Activated CD4-positive, alpha-beta memory T cell treated with anti-CD3 and anti-CD28 coated beads for 36 hours (primary cell): ENCODE results near the gene NDUFAF8. TPM values are rescaled to one million over a fixed set of nuclear protein-coding genes. Genes with fewer than 3 reads are reported as not detected.

Experiments used
- CTCF ChIA-PET: fragments of 350-600 bp; sonication (Branson Sonifier 250); formaldehyde crosslinking; loops from one replicate; lab custom pipeline; 2021; ENCODE audit warnings: antibody characterized with exemption, inconsistent platforms; lab: Charles Lee
- POLR2A ChIA-PET: fragments of 350-600 bp; sonication (Branson Sonifier 250); formaldehyde crosslinking; loops from one replicate; lab custom pipeline; 2021; ENCODE audit warnings: antibody characterized with exemption; lab: Charles Lee
- DNase-seq: peaks from one replicate; pipeline ENCODE4 v3.0.0-alpha.2; 2020
- H3K27ac Mint-ChIP-seq: one replicate; pipeline ENCODE4 v1.8.0; 2021; ENCODE audit warnings: mixed read lengths
- H3K27me3 Mint-ChIP-seq: one replicate; pipeline ENCODE4 v1.8.0; 2021; ENCODE audit warnings: mixed read lengths
- H3K36me3 Mint-ChIP-seq: one replicate; pipeline ENCODE4 v1.8.0; 2021; ENCODE audit warnings: mixed read lengths
- H3K4me1 Mint-ChIP-seq: one replicate; pipeline ENCODE4 v1.8.0; 2021; ENCODE audit warnings: low read depth, mixed read lengths
- H3K4me3 Mint-ChIP-seq: one replicate; pipeline ENCODE4 v1.8.0; 2021; ENCODE audit warnings: mild to moderate bottlenecking, mixed read lengths
- H3K9me3 Mint-ChIP-seq: one replicate; pipeline ENCODE4 v1.8.0; 2021; ENCODE audit warnings: mixed read lengths
- intact Hi-C: fragments of 100-400 bp; cut with micrococcal nuclease; formaldehyde crosslinking; loops from one replicate; pipeline ENCODE4 v1.15.1; 2023
- total RNA-seq, 2 experiments: library from RNA; stranded (reverse); gene quantifications; one replicate each; pipeline ENCODE4 v1.2.3, GENCODE V29; 2021

Gene NDUFAF8
- total RNA-seq, 2 experiments from 2014 or later: 49.8 to 55.9 TPM

DNA sequence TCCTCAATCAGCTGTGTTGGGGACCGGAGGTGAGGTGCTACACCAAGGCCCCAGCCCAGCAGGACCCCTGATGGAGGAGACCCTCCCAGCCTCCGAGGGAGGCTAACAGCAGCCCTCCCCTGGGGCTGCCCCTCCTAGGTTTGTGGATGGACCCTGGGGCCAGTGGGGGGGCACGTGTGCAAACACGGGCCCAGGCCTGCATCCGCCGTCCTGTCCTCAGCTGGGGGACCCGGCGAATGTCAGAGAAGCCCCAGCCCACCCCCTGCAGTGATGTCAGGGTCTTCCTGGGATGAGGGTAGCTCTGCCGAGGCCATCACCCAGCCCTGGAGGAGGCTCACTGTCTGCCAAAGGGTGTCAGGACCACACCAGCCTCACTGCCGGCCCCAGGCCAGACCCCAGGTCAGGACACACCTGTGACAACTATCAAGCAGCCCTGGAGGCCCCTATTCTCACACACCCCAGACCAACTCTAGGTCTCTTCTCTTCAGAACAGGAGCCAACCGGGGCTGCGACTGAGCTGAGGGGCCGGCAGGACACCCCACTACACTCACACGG, 43.1 kb upstream of the NDUFAF8 start:
- Mint-ChIP-seq H3K27ac (no peak overlapping the region), H3K9me3 (no peaks in the 10 kb centered on the region), H3K27me3 (no peaks in the 10 kb centered on the region), H3K36me3 (peaks cover 2% of the 10 kb centered on the region), H3K4me1 (no peaks in the 10 kb centered on the region), H3K4me3 (no peak overlapping the region)
- ChIA-PET POLR2A (no interaction called here), CTCF (no interaction called here)
- intact Hi-C loops: no loop called here
- no peak for DNase-seq

DNA sequence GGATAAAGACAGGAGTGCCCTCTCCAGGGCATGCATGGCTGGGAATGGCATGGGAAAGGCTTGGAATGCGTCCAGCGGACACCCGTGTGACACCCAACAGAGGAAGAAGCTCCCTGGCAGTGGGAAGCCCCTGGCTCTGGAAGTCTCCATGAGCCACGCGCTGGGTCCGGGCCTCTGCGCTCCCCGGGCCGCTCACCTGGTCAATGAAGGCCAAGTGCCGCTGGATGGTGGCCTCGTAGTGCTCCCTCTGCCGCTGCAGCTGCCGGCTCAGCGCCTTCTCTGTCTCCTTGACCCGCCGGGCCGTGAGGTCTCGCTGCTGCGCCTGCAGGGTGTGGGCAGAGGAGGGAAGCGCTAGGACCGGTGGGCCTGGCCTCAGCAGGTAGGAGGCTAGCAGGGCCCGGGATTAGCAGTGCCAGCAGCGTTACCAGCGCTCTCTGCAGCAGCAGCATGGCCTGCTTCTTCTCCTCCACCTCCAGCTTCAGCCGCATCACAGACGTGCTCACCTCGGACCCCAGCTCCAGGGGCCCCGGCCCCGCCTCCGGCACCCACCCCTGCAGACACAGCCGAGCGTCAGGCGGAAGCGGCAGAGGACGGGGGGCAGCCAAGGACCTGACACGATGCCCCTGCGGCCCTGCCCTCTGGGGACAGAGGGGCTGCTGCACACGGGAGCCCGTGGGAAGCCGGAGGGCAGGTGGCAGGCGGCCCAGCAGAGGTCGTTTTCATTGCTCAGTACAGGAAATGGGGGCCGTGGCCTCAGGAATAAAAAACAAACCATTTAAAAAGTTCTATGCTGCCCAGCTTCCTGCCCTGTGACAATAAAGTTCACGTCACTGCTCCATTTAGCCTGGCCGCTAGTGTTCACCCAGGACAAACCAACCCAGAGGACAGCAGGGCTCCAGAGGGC, 42.4 kb upstream of the NDUFAF8 start:
- no peaks in the 10 kb centered on the region for H3K4me1 Mint-ChIP-seq
- ChIA-PET CTCF (no interaction called here), POLR2A (no interaction called here)
- no peak overlapping the region for H3K4me3 Mint-ChIP-seq
- intact Hi-C loops: no loop called here
- no peaks in the 10 kb centered on the region for H3K9me3 Mint-ChIP-seq
- DNase-seq: no peak
- H3K27me3 Mint-ChIP-seq: no peaks in the 10 kb centered on the region
- H3K27ac Mint-ChIP-seq: no peak overlapping the region
- peaks cover 2% of the 10 kb centered on the region for H3K36me3 Mint-ChIP-seq

DNA sequence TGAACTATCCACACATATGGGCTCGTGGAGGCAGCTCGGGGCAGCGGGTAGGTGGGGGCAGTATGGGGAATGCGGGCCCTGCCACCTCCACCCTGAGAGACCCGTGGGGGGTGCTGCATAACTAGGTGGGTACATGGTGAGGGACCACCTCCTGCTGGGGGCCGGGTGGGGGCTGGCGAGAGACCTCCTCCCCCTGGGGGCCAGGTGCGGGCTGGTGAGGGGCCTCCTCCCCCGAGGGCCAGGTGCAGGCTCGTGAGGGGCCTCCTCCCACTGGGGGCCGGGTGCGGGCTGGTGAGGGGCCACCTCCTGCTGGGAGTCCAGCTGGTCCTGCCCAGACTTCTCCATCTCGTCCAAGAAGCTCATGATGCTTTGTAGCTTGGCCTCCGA, 41.7 kb upstream of the NDUFAF8 start:
- CTCF ChIA-PET: no interaction called here
- H3K4me3 Mint-ChIP-seq: no peak overlapping the region
- no peaks in the 10 kb centered on the region for H3K27me3 Mint-ChIP-seq
- peaks cover 2% of the 10 kb centered on the region for H3K36me3 Mint-ChIP-seq
- intact Hi-C loops: no loop called here
- no peak overlapping the region for H3K27ac Mint-ChIP-seq
- no peaks in the 10 kb centered on the region for H3K9me3 Mint-ChIP-seq
- no peaks in the 10 kb centered on the region for H3K4me1 Mint-ChIP-seq
- DNase-seq: no peak
- POLR2A ChIA-PET: no interaction called here

DNA sequence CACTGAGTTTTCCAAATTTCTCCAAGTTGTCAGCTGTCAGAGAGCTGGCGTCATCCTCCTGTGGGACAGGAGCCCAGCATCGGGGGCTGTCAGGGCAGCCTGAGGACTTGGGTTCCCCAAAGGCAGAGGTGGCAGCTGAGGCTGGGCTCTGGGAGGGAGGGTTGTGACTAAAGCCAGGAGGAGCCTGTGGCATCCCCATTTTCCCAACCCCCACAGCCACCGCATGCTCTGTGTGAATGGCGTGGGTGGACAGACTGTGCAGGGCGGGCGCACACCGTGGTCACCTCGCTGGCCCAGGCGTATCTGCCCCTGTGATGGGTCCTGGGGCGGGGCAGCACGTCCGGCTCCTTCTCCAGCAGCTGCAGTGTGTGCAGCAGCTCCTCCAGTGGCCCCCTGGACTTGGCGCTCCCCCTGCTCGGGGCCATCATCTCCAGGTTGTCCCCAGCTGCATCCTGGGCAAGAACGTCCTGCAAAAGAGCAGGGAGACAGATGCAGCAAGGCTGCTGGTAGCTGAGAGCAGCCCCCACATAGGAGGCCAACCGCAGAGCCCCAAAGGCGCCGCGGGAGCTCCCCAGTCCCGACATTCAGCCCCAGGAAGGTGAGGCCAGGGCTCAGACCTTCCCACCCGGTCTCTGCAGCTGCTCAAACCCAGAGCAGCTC, 41.2 kb upstream of the NDUFAF8 start:
- DNase-seq: no peak
- intact Hi-C loops: no loop called here
- H3K4me3 Mint-ChIP-seq: no peak overlapping the region
- peaks cover 2% of the 10 kb centered on the region for H3K36me3 Mint-ChIP-seq
- H3K27me3 Mint-ChIP-seq: no peaks in the 10 kb centered on the region
- H3K27ac Mint-ChIP-seq: no peak overlapping the region
- POLR2A ChIA-PET: no interaction called here
- CTCF ChIA-PET: no interaction called here
- H3K9me3 Mint-ChIP-seq: no peaks in the 10 kb centered on the region
- no peaks in the 10 kb centered on the region for H3K4me1 Mint-ChIP-seq

DNA sequence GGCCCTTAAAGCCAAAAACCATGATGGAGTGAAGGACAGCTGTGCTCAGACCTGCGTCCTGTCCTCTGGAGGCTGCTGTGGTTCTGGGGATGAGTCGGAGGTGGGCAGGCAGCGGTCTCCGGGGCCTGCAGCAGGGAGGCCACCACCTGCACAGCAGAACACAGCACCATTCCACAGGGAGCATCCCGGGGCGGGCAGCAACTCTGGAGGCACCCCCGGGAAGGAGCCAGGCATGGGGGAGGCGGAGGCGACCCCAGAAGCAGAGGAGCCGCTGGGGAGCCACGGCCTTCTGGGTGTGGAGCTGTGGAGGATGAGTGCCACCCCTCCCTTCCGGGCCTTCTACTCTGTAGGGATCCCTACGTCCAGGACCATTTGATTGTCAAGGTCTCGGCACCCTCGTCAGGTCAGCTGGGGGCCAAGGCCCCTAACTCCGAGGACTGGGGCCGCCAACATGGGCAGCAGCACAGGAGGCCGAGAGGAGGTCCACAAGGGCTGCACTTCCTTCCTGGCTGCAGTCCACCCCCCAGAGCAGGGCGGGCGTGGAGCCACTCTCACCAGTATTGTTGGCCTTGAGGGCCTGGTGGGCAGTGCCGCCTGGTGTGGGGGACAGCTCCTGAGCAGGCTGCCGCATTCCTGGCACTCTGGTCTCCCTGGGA, 40.2 kb upstream of the NDUFAF8 start:
- Mint-ChIP-seq H3K27me3 (no peaks in the 10 kb centered on the region), H3K4me1 (no peaks in the 10 kb centered on the region), H3K36me3 (peaks cover 2% of the 10 kb centered on the region), H3K4me3 (no peak overlapping the region), H3K27ac (no peak overlapping the region), H3K9me3 (no peaks in the 10 kb centered on the region)
- CTCF ChIA-PET: no interaction called here
- intact Hi-C loops: no loop called here
- no peak for DNase-seq
- POLR2A ChIA-PET: no interaction called here

DNA sequence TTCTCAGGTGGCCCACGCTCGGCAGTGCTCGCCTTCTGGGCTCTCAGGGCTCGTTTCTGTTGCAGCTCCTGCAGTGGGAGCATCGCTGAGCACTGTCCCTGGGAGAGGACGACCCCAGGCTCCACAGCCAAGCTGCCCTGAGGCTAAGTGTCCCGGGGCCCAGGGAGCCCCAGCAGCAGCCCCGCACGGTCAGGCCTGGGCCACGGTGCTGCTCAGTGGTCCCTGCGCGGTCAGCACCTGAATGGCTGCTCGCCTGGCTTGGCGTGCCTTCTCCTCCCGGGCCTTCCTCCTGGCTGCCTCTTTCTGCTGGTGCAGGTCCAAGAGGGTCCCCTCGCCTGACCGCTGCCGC, 39.7 kb upstream of the NDUFAF8 start:
- no peak for DNase-seq
- no peak overlapping the region for H3K27ac Mint-ChIP-seq
- H3K36me3 Mint-ChIP-seq: peaks cover 2% of the 10 kb centered on the region
- H3K4me1 Mint-ChIP-seq: no peaks in the 10 kb centered on the region
- H3K9me3 Mint-ChIP-seq: no peaks in the 10 kb centered on the region
- ChIA-PET CTCF (no interaction called here), POLR2A (no interaction called here)
- H3K27me3 Mint-ChIP-seq: no peaks in the 10 kb centered on the region
- H3K4me3 Mint-ChIP-seq: no peak overlapping the region
- intact Hi-C loops: no loop called here

DNA sequence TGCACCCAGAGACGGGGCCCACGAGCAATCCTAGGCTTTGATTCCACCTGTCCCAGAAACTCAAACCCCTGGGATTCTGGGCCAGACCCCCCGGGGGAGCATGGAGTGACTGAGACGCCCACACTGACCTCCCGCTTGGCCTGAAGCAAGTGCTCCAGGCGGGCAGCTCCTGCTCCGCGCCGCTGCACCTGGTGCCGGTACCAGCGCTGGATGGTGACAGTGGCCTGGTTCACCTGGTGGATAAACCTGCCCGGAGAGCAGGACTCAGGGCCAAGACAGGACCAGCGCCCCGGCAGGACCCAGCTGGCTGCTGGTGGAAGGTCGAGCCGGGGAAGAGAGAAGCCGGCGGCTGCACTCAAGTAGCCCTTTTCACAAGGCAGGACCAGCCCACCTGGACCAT, 38.9 kb upstream of the NDUFAF8 start:
- Mint-ChIP-seq H3K4me3 (no peak overlapping the region), H3K4me1 (no peaks in the 10 kb centered on the region), H3K27me3 (no peaks in the 10 kb centered on the region), H3K9me3 (no peaks in the 10 kb centered on the region), H3K36me3 (peaks cover 2% of the 10 kb centered on the region), H3K27ac (no peak overlapping the region)
- no peak for DNase-seq
- POLR2A ChIA-PET: no interaction called here
- CTCF ChIA-PET: interaction anchor here (1.0 kb wide), 1 partner anchor 56 kb away, joined by 4 read pairs; no protein-coding TSS in a partner anchor
- intact Hi-C loops: no loop called here

DNA sequence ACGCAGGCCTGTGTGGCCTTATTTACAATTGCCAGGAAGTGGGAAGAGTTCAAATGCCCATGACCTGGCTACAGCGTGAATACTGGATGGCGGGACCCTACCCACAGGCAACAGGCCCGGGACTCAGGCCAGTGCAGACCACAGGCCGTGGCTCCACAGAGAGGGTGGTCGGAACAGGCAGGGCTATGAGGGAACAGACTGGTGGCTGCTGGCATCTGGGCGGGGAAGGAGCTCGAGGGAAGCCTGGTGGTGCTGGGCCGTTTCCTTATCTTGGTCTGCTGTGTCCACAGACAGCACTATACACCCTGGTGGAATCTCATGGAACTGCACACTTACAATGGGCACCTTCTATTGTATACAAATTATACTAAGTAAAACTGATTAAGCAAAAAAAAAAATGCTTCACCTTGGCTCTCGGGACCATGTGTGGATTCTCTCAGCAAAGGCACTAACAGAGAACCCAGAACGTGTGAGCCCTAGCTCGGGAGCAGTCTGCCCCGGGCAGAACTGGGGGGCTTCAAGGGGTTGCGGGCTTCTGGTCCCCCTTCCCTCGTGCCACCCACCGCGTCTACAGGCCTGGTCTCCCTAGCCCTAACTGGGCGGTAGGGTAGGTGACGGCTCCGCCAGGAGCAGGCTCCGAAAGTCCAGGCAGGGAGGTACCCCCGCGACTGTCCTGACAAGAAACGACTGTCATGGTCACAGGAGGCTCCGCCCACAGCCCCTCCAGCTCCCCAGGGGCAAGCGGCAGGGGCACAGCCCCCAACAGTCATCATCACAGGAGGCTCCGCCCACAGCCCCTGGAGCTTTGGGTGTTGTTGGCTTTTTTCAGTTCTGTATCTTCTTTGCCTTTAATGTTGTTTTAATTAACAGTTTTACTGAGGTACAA, 38.2 kb upstream of the NDUFAF8 start:
- ChIA-PET CTCF (interaction anchor here (1.0 kb wide), 1 partner anchor 57 kb away, joined by 4 read pairs; no protein-coding TSS in a partner anchor), POLR2A (no interaction called here)
- no peak overlapping the region for H3K4me3 Mint-ChIP-seq
- H3K27me3 Mint-ChIP-seq: no peaks in the 10 kb centered on the region
- H3K36me3 Mint-ChIP-seq: peaks cover 2% of the 10 kb centered on the region
- DNase-seq: no peak
- intact Hi-C loops: no loop called here
- H3K4me1 Mint-ChIP-seq: no peaks in the 10 kb centered on the region
- H3K9me3 Mint-ChIP-seq: no peaks in the 10 kb centered on the region
- H3K27ac Mint-ChIP-seq: no peak overlapping the region

DNA sequence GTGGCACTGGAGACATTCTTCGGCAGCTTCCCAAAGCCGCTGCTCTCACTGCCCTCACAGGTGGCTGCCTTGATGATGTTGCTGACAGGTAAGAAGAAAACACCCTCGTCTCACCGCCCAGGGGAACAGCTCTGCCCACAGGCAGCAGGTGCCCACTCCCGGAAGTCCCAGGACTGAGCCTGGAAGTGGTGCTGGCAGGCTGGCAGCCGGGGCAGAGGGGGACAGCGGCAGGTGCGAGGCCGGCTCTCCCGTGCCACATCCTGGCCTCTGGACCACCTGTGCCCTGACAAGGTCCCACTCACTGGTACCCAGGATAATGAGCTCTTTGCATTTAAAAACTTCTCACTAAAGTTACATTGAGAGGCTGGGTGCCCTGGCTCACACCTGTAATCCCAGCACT, 36.8 kb upstream of the NDUFAF8 start:
- Mint-ChIP-seq H3K9me3 (no peaks in the 10 kb centered on the region), H3K27me3 (no peaks in the 10 kb centered on the region), H3K27ac (no peak overlapping the region), H3K4me1 (no peaks in the 10 kb centered on the region), H3K4me3 (no peak overlapping the region), H3K36me3 (peaks cover 2% of the 10 kb centered on the region)
- ChIA-PET POLR2A (no interaction called here), CTCF (no interaction called here)
- DNase-seq: no peak
- intact Hi-C loops: no loop called here

DNA sequence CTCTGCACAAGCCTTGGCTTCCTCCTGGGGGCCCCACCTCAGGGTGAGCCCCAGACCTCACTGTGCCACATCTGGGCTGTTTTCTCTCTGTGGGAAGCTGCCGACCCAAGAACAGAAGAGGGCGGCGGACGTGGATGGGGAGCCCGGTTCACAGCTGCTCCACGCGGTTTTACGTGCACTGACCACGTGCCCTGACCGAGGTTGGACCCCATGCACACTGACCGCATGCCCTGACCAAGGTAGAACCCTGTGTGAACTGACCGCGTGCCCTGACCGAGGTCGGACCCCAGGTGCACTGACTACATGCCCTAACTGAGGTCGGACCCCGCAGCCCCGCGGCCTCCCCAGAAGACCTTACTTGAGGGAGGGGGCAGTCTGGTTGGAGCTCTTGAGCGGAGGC, 36.0 kb upstream of the NDUFAF8 start:
- H3K9me3 Mint-ChIP-seq: no peaks in the 10 kb centered on the region
- H3K4me1 Mint-ChIP-seq: no peaks in the 10 kb centered on the region
- CTCF ChIA-PET: no interaction called here
- intact Hi-C loops: no loop called here
- no peak overlapping the region for H3K27ac Mint-ChIP-seq
- no peak overlapping the region for H3K4me3 Mint-ChIP-seq
- H3K27me3 Mint-ChIP-seq: no peaks in the 10 kb centered on the region
- peaks cover 2% of the 10 kb centered on the region for H3K36me3 Mint-ChIP-seq
- no peak for DNase-seq
- POLR2A ChIA-PET: no interaction called here

DNA sequence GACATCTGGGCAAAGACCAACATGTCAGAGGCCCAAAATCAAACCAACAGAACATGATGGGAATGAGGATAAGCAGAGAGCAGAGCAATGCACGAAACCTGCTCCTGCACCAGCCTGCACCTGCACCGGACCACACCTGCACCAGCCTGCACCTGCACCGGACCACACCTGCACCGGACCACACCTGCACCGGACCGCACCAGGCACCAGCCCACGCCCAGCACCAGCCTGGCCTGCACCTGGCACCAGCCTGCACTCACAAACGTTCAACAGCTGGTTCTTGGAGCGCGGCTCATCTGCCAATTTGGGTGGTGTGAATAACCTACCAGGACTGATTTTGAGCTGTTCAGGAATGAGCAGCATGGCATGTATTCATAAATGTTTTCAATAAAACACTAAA, 34.5 kb upstream of the NDUFAF8 start:
- Mint-ChIP-seq H3K27ac (no peak overlapping the region), H3K4me1 (no peaks in the 10 kb centered on the region), H3K4me3 (no peak overlapping the region), H3K27me3 (no peaks in the 10 kb centered on the region), H3K9me3 (no peaks in the 10 kb centered on the region), H3K36me3 (no peaks in the 10 kb centered on the region)
- DNase-seq: no peak
- POLR2A ChIA-PET: no interaction called here
- intact Hi-C loops: no loop called here
- CTCF ChIA-PET: no interaction called here
